Keratinocyte (primary cell): ENCODE results near the gene MYLK4. TPM values are rescaled to one million over a fixed set of nuclear protein-coding genes. Genes with fewer than 3 reads are reported as not detected.

Experiments
- DNase-seq: peaks from one replicate; pipeline ENCODE4 v3.0.0-alpha.2; 2011; ENCODE audit warnings: low read depth, missing footprints, low spot score
- FAIRE-seq: peaks from 2 replicates; lab custom pipeline; 2011; peaks lifted over from hg19 to GRCh38; lab: Jason Lieb, UNC
- H2AFZ ChIP-seq: 2 replicates; pipeline ENCODE4 v1.6.0; 2012; ENCODE audit warnings: low read length, control low read depth, inconsistent platforms; ENCODE audit not compliant: control insufficient read depth
- H3K27ac ChIP-seq: 2 replicates; pipeline ENCODE4 v1.5.1; 2011; ENCODE audit warnings: low read length; ENCODE audit not compliant: control insufficient read depth, insufficient read depth
- H3K27me3 ChIP-seq: 3 replicates; pipeline ENCODE4 v1.6.0; 2011; ENCODE audit warnings: low read length; ENCODE audit not compliant: control insufficient read depth, insufficient read depth; ENCODE audit errors: extremely low read depth
- H3K36me3 ChIP-seq, 2 experiments: 2 replicates in 1 of 2; 3 replicates in 1 of 2; pipeline ENCODE4 v1.5.1; 2011; ENCODE audit warnings: low read length in 2 of 2, mild to moderate bottlenecking in 1 of 2; ENCODE audit not compliant: control insufficient read depth in 2 of 2, insufficient read depth in 2 of 2; ENCODE audit errors: extremely low read depth in 1 of 2
- H3K4me1 ChIP-seq: 3 replicates; pipeline ENCODE4 v1.5.1; 2011; ENCODE audit warnings: low read length; ENCODE audit not compliant: control insufficient read depth, insufficient read depth; ENCODE audit errors: extremely low read depth
- H3K4me2 ChIP-seq: 3 replicates; pipeline ENCODE4 v1.6.0; 2011; ENCODE audit warnings: low read depth, low read length; ENCODE audit not compliant: control insufficient read depth, insufficient read depth; ENCODE audit errors: extremely low read depth
- H3K4me3 ChIP-seq, 3 experiments: fragments of 200-600 bp in 1 of 3; sonication (generic) in 1 of 3; 2 replicates in 2 of 3; 3 replicates in 1 of 3; pipeline ENCODE4 v1.5.1; 2011 to 2016; ENCODE audit warnings: low read length in 3 of 3, mild to moderate bottlenecking in 3 of 3, control low read depth in 2 of 3, inconsistent platforms in 1 of 3, low read depth in 1 of 3, mixed read lengths in 1 of 3, mixed run types in 1 of 3, moderate library complexity in 1 of 3; ENCODE audit not compliant: control insufficient read depth in 2 of 3, insufficient read depth in 2 of 3; ENCODE audit errors: extremely low read depth in 1 of 3
- H3K79me2 ChIP-seq: 2 replicates; pipeline ENCODE4 v1.6.0; 2012; ENCODE audit warnings: low read length; ENCODE audit not compliant: control insufficient read depth, insufficient read depth
- H3K9ac ChIP-seq: 3 replicates; pipeline ENCODE4 v1.6.0; 2011; ENCODE audit warnings: low read length; ENCODE audit not compliant: control insufficient read depth, insufficient read depth; ENCODE audit errors: extremely low read depth
- H3K9me1 ChIP-seq: 3 replicates; pipeline ENCODE4 v1.6.0; 2011; ENCODE audit warnings: low read length; ENCODE audit not compliant: control insufficient read depth, insufficient read depth; ENCODE audit errors: extremely low read depth
- H3K9me3 ChIP-seq: 2 replicates; pipeline ENCODE4 v1.5.1; 2012; ENCODE audit warnings: low read depth, low read length; ENCODE audit not compliant: control insufficient read depth
- H4K20me1 ChIP-seq: 3 replicates; pipeline ENCODE4 v1.6.0; 2011; ENCODE audit warnings: low read length; ENCODE audit not compliant: control insufficient read depth, insufficient read depth; ENCODE audit errors: extremely low read depth
- EZH2 ChIP-seq: IDR thresholded peaks from one replicate; pipeline ENCODE4 v1.6.1; 2012; ENCODE audit warnings: inconsistent platforms, mild to moderate bottlenecking, low read length, moderate library complexity
- dilution Hi-C: fragments of 300-500 bp; cut with MboI; formaldehyde crosslinking; loops from one replicate; pipeline ENCODE4 v1.7.0; 2020; ENCODE audit warnings: low sequenced_read_pairs; ENCODE audit not compliant: extremely low pct_ligation_motif_present
- polyA plus RNA-seq, 5 experiments: library from polyadenylated mRNA; depleted of rRNA in 3 of 5; stranded (reverse) in 3 of 5; stranded (forward) in 1 of 5; unstranded in 1 of 5; fragments of >200 nt; gene quantifications; 1 replicate in 1 of 5; 2 replicates in 3 of 5; 3 replicates in 1 of 5; pipeline versions ENCODE4 v1.2.1 to v1.2.3, GENCODE V29; 2011 to 2012; ENCODE audit warnings: missing spikeins in 2 of 5, low read depth in 1 of 5, low replicate concordance in 1 of 5
- TF ChIP-seq, protein P1 (sequence below), 3 experiments: IDR thresholded peaks in 1 of 3; conservative IDR thresholded peaks in 1 of 3; optimal IDR thresholded peaks in 1 of 3; 2 replicates in 2 of 3; 3 replicates in 1 of 3; pipeline versions ENCODE3 to v1.5.1; 2011; ENCODE audit warnings: low read length in 3 of 3, mild to moderate bottlenecking in 3 of 3, moderate library complexity in 2 of 3, control low read depth in 1 of 3, inconsistent platforms in 1 of 3; ENCODE audit not compliant: insufficient read depth in 2 of 3; ENCODE audit errors: extremely low read depth in 1 of 3

Gene MYLK4
- polyA plus RNA-seq, 1 donor (not counting 4 experiments of a cell fraction or from before 2014, with no cell fraction given): 0.31 TPM

GRCh38 chr6:2733736-2734480, 16.8 kb downstream of the MYLK4 start:
- Histone ChIP-seq H2AFZ (no peak overlapping the region), H4K20me1 (no peaks in the 10 kb centered on the region), H3K27ac (no peak overlapping the region), H3K79me2 (no peaks in the 10 kb centered on the region), H3K9me3 (no peaks in the 10 kb centered on the region), H3K36me3 (no peaks in the 10 kb centered on the region), H3K27me3 (no peaks in the 10 kb centered on the region), H3K4me2 (no peak overlapping the region), H3K4me3 (no peak overlapping the region), H3K9me1 (no peaks in the 10 kb centered on the region), H3K9ac (no peak overlapping the region), H3K4me1 (no peaks in the 10 kb centered on the region)
- FAIRE-seq: no peak
- no peak for DNase-seq
- dilution Hi-C loops: no loop called here
- no peak for TF ChIP-seq EZH2
- TF ChIP-seq, protein P1, sequence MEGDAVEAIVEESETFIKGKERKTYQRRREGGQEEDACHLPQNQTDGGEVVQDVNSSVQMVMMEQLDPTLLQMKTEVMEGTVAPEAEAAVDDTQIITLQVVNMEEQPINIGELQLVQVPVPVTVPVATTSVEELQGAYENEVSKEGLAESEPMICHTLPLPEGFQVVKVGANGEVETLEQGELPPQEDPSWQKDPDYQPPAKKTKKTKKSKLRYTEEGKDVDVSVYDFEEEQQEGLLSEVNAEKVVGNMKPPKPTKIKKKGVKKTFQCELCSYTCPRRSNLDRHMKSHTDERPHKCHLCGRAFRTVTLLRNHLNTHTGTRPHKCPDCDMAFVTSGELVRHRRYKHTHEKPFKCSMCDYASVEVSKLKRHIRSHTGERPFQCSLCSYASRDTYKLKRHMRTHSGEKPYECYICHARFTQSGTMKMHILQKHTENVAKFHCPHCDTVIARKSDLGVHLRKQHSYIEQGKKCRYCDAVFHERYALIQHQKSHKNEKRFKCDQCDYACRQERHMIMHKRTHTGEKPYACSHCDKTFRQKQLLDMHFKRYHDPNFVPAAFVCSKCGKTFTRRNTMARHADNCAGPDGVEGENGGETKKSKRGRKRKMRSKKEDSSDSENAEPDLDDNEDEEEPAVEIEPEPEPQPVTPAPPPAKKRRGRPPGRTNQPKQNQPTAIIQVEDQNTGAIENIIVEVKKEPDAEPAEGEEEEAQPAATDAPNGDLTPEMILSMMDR (optimal IDR thresholded peaks at IDR 0.05 in 1 of 3, IDR thresholded peaks at IDR 0.05 in 1 of 3, conservative IDR thresholded peaks at IDR 0.05 in 1 of 3; ENCODE audit: extremely low read depth in 1 of 3, insufficient read depth in 2 of 3, low read length in 3 of 3): no peak

DNA sequence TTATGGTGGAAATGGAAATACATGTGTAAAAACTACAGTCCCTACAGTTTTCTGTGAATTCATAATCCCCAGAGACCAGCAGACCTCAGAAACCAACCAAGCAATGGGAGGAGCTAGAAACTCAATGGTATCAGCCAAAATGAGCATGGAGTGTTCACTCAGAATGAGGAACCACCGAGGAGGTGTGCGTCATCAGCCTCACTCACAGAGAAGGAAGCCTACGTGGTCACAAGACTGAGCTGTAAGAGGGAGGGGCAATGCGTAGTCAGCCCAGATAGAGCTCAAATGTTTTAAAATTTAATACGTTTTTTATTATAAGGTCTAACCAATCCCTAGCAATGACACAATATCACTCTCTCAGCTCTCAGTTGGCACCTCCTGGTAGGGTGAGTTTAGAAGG, 17.4 kb downstream of the MYLK4 start:
- TF ChIP-seq, protein P1 (optimal IDR thresholded peaks at IDR 0.05 in 1 of 3, IDR thresholded peaks at IDR 0.05 in 1 of 3, conservative IDR thresholded peaks at IDR 0.05 in 1 of 3; ENCODE audit: extremely low read depth in 1 of 3, insufficient read depth in 2 of 3, low read length in 3 of 3): no peak
- no peak for TF ChIP-seq EZH2
- no peaks in the 10 kb centered on the region for H3K9me1 ChIP-seq
- FAIRE-seq: no peak
- H3K79me2 ChIP-seq: no peaks in the 10 kb centered on the region
- no peaks in the 10 kb centered on the region for H3K9me3 ChIP-seq
- H3K36me3 ChIP-seq: no peaks in the 10 kb centered on the region
- H3K9ac ChIP-seq: no peak overlapping the region
- no peaks in the 10 kb centered on the region for H4K20me1 ChIP-seq
- dilution Hi-C loops: no loop called here
- H3K4me1 ChIP-seq: no peaks in the 10 kb centered on the region
- no peak overlapping the region for H3K4me3 ChIP-seq
- H3K4me2 ChIP-seq: no peak overlapping the region
- no peaks in the 10 kb centered on the region for H3K27me3 ChIP-seq
- H3K27ac ChIP-seq: no peak overlapping the region
- no peak for DNase-seq
- H2AFZ ChIP-seq: no peak overlapping the region
